CD1c-positive myeloid dendritic cell (primary cell): ENCODE measurements around the gene CCDC33.

ENCODE experiments used
- DNase-seq: peaks from one replicate; pipeline ENCODE4 v3.0.0-alpha.2; 2016; ENCODE audit errors: extremely low spot score

Gene CCDC33

DNA sequence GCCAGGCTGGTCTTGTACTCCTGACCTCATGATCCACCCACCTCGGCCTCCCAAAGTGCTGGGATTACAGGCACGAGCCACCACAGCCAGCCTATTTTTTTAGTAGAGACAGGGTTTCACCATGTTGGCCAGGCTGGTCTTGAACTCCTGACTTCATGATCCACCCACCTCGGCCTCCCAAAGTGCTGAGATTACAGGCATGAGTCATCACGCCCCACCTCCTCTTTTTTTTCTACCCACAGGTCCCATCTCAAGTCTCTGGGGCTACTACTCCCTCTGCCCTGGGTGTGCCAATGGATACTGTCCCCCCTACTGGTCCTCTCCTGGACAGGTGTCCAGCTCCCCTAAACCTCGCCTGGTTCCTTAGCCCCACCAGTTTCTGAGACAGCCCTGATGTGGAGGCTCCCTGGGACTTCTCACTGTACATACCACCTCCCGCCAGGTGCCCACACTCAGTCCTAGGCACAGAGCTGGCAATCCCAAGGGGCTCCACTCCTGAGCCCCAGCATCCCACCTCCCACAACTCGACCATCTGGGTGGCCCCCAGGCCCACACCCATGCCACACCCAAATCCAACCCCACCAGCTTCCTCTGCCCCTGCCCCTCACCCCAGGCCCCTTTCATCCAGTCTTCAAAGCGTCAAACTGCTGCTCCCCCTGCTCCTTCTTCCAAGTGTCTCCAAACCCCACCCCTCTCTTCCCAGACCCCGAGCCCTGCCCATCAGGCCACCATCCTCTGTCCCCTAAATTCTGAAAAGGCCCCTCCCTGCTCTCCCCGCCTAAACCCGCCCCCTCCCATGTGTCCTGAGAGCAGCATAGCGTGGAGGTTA, 144.4 kb downstream of the CCDC33 start:
- no peak for DNase-seq

DNA sequence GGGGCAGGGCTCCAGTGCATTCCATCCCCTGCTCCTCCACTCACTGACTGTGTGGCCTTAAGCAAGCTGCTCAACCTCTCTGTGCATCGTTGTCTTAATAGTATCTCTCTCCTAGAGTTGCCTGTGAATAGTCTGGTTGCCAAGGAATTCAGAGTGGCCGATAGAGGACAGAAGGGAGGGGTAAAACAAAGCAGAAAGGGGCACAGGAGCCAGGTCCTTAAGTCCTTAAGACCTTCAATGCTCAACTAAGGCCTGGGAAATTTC, 145.0 kb downstream of the CCDC33 start:
- no peak for DNase-seq

DNA sequence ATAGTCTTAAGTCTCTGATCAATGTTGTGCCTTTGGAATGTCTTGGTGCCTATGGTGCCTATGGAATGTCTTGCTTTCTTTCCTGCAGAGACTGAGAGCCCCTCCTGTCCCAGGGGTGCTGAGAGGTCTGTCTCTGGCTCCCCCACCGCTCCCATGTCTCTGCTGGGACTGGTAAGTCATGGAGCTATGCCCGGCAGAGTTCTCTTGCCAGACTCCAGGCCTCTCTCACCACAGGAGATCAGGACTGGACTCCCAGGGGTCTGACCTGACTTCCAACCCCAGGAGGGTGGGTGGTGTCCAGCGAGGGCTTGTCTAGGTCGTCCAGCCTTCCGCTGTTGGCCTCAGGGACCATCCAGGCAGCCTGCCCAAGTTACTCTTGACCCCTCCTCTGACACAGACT, 145.4 kb downstream of the CCDC33 start:
- DNase-seq: no peak

DNA sequence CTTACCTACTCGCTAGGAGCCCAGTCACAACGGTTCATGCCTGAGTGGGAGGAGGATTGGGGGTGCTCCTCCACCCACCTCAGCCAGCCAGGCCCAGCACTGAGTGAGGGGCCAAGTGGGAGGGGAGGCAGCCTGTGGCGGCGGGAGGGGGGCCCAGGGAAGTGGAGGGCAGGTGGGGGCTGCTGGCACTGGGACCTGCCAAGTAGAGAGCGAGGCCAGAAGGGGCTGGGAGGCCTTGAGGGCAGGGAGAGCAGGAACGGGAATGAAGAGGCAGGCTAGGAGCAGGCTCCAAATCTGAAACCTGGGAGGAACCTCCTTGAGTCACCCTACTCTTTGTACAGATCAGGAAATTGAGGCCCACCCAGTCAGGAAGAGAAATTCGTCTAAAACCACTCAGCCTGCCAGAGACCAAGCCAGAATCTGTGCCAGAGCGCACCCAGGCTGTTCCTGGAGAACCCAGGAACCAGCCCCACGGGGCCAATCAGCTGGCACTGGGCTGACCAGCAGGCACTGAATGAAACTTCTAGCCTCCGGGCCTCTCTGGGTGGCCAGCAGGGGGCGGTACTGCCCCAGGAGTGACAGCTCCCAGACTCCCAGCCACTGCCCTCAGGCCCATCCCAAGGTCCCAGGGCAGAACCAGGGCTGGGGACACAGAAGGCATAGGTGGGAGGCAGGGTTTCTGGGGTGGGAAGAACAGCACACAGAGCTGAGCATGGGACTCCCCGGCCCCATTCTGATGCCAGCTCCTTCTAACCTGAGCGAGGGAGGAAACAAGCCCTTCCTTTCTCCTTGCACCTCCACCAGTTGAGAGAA, 146.1 kb downstream of the CCDC33 start:
- DNase-seq: peak; percentile 91

DNA sequence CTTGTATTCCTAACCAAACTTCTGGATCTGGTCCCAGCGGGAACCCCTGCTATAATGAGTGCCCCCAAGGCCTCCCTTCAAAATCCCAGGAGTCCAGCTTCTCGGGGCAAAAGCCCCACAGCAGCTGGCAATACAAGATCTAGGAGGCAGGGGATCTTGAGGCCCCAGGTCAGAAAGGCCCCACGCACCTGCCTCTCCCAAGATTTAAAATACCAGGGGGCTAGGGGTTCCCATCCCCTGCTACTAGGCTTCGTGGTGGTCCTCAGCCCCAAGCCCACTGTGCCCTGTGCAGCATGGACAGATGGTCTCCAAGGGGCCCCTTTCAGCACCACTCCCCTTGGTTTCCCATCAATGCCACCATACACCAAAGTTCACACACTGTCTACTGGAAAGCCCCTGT, 147.2 kb downstream of the CCDC33 start:
- no peak for DNase-seq

DNA sequence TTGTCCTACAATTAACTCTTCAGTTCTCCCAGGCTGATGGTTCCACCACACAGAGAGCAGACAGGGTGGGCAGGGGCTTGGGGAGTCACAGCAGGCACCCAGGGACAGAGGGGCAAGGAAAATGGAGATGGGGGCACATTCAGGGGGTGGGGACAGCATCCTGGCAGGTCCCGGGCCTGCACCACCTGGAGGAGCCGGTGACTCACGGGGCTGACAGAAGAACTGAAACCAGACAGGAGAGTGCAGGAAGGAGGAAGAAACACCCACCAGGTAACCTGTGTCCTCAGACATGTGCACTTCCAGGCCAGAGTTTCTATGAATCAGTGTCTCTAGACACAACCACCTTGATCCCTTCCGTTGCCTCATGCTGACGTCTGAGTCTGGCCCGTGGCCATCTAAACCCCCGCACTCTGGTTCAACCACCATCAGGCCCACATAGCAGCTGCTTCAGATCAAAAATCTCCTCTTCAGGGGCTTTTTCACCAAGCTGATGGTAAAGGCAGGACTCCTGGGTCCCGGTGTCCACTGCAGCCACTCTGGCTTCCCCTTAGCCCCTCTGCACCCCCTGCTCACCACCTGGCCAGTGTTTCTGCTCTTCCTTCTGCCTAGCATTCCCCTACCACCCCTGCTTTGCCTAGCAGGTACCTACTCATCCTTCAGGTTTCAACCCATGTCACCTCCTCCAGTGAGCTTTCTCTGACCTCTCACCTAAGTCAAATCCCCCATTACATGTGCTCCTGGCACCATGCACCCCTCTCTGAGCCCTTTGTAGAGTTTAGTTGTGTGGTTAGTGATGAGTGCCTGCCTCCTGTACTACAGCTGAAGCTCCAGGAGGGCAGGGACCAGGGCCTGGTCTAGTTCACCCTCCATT, 147.8 kb downstream of the CCDC33 start:
- DNase-seq: peak; percentile 32

DNA sequence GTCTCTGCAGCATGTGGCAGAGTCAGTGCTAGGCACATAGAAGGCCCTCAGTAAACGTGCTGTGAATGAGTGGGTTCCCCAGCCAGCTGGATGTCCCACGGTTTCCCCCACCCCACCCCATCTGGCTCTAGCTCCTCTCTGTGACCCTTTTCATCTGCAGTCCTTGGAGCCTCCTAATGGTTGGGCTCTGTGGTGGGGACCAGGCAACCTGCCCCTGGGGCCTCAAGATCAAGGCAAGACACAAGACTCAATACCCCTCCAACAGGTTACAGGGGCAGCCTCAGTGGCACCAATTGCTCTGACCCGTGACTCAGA, 148.4 kb downstream of the CCDC33 start:
- DNase-seq: no peak

DNA sequence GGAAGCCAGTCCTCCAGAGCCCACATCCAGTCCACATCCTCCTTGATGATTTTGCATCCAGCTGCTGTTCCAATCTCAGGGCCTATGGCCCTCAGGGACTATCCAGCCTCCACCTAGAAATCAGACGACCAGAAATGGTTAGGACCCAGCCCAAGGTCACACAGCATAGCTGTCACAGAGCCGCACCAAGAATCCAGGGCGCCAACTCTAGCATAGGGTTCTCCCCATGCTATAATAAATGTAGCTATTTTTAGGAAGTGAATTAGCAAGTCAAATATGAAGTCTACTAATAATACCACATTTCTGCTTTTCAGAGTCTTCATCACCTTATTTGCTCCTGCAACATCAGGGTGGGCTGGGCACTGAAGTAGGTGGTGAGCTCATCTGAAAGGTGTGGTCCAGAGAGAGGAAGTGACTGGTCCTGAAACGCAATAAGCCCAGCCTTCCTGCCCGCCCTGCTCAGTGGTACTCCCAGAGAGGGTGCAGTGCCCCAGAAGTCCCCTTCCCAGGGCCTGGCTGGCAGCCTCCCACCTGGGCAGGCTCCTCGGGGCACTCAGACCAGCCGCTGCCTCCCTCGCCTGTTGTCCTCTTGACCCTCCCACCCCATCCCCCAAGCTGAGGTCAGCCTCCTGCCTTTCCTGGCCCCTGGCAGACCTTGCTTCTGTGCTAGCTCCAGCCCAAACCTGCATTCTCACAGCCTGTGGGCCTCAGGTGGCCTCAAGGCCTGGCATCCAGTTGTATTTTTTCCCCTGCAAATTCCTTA, 148.9 kb downstream of the CCDC33 start:
- peak; percentile 79 for DNase-seq

DNA sequence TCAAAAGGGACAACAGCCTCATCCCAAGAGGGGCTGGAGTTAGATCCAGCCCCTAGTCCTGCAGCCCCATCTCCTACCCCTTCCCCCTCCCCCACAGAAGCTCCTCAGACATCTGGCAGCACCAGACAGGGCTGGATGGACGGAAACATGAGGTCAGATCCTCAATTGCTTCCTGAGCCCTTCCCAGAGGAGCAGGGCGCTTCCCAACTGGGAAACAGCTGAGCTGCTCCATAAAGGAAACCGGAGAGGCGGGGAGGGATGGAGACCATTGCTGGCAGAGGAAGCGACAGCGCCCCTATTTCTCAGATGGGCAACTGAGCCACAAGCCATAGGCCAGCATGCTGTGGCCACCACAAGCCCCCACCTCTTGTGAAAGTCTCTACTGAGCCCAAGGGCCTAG, 149.6 kb downstream of the CCDC33 start:
- DNase-seq: no peak
